Inflammatory macrophage treated with lipopolysaccharide for 4 hours (primary cell): ENCODE measurements around the gene TTC28.

Experiments
- DNase-seq: peaks from one replicate; pipeline ENCODE4 v3.0.0-alpha.2; 2020

Gene TTC28

DNA sequence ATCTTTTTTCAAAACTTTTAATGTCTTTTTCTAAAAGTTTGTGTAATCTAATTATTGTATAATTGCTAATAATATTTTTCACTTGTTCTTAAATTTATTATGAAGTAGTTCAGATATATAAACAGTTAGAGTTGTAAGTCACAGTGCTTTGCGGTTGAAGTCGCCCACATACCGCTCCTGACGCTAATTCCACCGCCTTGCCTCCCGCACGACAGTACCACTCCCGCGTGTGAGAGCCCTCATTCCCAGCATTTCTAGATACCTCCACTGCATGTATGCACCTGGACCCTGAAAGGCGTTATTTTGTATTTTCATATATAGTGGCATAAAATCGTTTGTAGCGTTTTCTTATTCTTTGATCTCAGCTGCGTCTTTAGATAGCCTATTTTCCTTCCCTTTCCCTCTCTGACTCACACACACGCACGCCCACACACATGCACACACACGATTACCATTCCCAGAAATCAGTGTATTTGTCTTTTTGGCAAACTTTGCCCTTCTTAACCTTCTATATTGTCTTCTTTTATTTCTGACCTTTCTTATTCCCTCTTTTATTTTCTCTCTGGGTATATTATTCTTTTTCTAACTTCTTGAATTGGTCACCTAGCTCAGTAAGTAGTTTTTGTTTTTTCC, 704.1 kb downstream of the TTC28 start:
- DNase-seq, result peak; percentile 42

DNA sequence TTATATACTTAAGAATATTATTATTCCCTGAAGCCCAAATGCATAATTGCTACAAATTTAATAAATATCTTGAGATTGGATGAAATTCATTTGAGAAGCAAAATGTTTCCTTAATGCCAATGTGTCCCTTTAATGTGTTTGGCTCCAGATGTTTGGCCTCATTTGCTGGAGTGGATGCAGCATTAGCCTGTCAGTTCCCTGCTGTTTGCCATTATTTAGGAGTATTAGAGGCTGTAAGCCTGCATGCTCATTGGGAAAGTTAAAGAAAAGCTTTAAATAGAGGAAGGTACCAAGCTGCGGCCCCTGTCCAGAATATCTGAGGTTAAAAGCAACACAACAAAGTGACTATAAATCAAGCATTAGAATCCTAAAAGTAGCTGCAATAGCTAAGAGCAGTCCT, 705.8 kb downstream of the TTC28 start:
- no peak for DNase-seq

DNA sequence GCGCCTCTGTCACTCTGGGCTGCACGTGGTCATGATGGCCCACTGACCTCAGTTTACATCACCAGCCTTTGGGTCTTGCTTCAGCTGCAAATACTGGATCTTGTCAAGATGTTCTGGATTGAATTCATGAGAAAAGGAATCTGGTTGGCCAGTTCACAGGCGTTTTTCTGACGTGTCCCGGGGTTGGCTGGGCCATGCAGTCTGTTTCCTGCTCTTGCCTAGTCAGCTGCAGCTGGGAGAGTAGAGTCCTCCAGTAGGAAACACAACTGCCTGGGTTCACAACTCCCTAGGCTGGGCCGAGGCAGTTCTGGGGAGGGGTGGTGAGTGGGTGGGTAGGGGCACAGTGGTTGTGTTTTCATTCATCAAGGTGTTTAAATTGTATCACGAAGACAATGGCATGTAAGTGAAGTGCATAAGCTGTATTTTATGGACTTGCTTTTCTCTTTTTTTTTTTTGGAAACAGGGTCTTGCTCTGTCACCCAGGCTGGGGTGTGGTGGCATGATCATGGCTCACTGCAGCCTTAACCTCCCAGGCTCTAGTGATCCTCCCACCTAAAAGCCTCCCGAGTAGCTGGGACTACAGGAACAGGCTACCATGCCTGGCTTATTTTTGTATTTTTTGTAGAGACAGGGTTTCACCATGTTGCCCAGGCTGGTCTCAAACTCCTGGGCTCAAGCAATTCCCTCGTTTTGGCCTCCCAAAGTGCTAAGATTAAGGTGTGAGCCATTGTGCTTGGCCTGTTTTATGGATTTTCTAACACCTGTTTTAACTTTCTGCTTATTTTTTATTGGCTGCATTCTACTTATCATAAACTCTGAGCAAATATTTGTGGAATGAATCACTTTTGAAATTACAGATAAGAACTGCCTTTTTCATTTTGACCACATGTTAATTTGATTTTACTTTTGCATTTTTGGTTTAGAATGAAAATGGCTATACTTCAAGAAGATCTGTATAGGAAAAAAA, 706.6 kb downstream of the TTC28 start:
- DNase-seq, result no peak

DNA sequence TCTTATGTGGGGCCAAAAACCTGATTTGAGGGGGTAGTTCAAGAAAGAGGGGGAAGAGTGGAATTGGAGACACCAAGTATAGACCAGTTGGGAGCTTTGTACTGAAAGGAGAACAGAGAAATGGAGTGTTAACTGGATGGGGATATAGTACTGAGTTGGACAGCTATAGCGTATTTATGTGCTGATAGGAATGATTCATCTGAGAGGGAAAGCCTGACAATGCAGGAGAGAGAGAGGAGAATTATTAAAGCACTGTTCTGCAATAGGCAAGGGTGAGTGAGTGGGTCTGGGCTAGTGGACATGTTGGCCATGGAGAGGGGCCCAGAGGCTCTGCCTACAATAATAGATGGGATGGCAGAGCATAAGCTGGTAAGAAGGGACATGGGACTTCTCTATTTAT, 707.7 kb downstream of the TTC28 start:
- no peak for DNase-seq

DNA sequence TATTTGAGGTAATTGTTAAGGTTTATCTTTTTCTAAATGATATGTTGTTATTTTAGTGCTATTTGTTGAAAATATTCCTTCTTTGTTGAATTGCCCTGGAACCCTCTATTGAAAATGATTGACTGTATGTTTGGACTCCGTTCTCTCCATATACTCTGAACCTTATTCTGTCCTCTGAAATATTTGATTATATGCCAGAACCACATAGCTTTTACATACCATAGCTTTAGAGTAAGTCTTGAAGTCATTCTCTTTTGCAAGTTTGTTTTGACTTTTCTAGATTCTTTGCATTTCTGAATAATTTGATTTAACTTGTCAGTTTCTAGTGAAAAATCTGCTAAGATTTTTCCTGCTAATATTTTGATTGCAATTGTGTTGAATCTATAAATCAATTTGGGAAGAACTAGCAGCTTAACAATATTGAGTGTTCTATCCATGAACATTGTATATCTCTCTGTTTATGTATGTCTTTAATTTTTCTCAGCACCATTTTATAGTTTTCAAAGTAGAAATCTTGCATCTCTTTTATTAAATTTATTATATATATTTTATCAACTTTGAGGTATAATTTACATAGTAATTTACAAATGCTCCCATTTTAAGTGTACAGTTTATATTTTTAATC, 708.9 kb downstream of the TTC28 start:
- DNase-seq, result no peak

DNA sequence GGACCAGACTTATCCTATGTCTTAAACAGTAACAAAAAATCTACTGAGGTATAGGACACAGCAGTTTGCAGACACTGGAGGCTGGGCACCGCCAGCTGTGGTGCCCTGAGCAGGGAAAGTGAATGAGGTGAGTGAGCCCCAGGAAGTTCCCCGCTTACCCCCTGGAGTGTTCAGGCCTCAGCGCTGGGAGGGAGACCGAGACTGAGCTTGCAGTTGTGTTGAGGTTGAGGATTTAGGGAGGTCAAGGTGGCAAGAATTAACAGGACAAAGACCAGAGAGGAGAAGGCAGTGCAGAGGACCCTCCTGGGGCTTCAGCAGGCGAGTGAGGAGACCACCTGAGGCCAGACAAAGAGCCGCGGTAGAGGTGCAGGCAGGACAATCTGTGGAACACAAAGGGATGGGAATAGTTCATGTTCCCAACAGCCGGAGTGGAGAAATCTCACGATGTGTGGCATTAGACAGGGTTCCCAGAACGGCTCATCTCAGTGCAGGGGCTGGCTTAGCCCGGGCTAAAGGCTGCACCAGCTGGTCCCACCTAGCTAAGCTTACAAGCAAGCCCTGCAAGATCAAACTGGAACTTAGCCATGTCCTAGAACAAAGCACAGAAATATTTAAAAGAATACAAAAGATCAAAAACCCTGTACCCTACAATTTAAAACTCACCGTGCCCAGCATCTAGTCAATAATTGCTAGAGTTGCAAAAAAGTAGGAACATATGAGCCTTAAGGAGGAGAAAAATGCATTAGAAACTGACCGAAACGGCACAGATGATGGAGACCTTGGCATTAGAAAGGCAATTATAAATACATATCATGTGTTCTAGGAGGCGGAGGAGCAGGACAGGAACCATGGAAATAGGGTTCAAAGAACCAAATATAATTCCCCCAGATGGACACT, 713.2 kb downstream of the TTC28 start:
- DNase-seq, result no peak

DNA sequence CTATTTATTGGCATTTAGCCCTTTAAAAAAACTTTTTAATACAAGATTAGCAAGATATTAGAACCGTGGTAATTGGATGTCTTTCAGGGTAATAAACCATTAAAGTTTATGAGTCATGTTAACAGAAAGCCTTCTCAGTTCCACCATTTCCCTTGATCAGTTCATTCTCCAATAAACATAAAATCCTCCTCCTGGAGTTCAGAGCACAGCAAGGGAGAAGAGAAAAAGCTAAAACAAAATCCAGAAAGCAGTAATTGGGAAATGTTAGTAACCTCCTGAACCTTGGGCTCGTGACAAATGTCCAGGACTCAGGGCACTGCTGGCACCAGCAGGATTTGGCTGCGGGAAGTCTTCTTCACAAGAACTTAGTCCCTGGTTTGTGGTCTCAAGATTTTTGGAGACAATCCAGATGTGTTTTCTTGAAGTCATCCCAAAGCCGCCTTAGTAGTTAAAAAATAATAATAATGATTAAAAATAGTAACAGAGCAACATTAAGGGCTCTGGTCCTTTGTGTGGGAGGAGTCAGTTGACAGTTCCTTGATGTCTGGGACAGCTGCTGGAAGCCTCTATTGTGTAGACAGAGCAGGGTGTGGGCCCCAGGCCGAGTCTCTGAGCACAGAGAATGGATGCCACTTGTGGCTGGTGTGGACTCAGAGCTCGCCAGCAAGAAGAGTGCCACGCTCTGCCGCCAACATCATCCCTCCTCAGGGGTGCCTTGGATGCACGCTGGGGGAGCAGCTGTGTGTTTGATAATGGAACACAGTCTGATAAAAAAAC, 717.2 kb downstream of the TTC28 start:
- DNase-seq, result no peak

DNA sequence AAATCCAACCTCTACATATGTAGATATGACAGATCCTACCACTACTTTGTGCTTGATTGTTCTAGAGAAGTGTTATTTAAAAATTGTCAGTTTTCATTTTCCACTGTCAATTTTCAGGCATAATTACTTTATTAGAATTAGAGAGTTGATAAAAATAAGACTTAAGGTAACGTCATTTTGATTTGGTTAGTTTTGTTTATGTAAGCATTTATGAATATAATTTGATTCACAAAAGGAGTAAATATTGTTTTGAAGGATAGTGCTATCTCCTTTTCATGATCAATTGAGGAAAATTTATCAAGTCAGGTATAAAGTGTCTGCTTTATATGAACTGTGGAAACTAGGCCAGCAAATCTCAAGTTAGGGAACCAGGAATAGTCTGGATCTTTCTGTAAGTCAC, 718.0 kb downstream of the TTC28 start:
- DNase-seq, result no peak

DNA sequence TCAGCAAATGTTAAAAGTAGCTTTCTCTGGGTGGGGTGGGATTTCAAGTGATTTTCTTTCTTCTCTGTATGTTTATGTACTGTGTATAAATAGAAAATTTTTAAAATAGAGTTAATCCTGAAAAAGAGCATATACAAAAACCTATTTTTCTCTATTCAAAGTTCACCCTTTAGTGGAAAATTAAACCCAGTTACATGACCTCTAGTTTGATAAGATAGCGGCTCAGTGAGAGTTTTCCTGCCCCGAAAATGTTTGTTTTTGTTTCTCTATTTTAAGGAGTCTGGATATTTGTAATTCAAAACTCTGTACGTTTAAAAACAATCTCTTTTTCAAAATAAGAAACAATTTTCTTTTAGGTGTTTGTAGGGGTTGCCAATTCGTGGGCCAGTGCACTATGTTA, 718.5 kb downstream of the TTC28 start:
- DNase-seq, result no peak

DNA sequence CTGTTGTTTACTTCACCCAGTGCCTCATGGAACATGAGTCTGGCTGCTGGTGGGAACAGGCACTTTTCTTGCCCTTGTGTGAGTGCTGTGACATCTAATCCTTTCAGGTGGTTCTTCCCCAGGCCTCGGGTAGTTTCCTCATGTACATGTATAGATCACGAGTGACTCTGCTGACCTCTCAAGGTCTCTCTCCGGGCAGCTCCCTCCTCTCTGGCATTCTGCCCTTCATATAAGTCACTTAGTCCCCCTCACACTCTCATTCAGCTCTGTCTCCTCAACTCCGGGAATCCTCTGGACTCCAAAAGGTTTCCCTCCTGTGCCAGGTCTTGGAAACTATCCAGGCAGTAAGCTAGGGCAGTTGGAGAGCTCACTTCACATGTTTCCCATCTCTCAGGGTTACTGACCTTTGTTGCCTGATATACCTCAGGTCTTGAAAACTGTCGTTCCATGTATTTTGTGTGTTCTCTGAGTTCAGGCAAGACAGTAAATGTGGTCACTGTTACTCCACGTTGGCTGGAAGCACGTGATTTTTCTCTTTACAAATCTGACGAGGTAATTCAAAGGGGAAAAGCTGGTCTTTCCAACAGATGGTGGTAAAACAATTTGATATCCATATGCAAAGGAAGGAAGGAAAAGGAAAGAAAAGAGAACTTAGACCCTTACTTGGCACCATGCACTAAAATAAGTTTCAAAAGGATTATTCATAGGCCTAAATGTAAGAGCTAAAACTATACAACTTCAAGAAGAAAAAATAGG, 720.1 kb downstream of the TTC28 start:
- DNase-seq, result no peak

DNA sequence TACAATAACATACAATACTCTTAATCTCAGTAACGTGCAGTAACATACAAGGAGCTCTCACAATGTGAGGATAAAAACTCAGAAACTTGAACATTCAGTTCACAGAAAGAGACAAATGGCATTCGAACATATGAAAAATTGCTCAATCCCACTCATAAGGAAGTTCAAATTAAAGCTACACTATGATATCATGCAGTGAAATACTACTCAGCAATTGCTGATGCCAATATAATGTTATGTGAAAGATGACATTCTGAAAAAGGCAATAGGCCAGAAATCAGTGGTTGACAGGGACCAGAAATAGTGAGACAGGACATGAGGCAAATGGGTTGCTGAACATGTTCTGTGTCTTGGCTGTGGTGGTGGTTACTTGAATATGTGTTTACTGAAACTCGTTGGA, 726.9 kb downstream of the TTC28 start:
- peak; percentile 76 for DNase-seq

DNA sequence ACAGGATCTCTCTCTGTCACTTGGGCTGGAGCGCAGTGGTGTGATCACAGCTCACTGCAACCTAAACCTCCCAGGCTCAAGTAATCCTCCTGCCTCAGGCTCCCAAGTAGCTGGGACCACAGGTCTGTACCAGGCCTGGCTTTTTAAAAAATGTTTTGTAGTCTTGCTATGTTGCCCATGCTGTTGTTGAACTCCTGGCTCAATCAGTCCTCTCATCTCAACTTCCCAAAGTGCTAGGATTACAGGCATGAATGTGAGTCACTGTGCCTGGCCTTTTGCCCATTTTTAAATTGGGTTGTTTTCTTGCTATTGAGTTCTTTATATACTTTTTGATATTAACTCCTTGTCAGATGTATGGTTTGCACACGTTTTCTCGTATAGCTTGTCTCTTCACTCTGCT, 727.5 kb downstream of the TTC28 start:
- peak; percentile 56 for DNase-seq

DNA sequence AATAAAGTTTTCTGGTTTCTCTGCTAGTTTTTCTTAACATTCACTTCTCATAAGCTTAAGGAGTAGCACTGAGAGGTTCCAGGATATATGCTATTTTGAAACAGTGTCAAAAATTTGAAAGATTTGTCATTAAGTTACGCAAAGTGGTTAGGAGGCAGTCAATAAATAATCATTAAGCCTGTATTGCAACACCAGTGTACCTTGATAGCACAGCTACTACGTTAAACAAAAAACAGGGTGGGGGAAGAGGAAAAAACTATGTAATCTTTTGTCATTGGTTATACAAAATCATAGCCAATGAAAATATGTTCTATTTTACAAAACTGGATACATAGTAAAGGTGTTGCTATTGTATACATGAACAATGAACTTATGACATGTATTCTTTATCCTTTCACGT, 730.2 kb downstream of the TTC28 start:
- DNase-seq, result no peak

DNA sequence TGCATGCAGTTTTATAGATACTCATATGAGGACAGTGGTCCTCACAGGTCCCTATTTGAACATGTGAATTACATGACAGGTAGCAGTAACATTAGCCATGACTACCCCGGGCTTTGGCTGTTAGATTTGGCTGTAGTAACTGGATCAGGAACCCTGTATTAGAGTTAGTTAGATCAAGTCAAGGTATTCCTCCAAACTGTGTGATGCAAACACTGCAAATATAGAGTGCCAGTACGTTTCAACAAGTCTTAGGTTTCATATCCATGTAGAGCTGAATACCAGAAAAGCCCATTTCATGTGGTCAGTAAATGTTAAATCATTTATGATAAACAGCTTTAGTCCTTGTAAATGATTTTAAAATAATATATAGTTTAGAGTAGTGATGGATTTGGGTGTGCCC, 731.1 kb downstream of the TTC28 start:
- no peak for DNase-seq

DNA sequence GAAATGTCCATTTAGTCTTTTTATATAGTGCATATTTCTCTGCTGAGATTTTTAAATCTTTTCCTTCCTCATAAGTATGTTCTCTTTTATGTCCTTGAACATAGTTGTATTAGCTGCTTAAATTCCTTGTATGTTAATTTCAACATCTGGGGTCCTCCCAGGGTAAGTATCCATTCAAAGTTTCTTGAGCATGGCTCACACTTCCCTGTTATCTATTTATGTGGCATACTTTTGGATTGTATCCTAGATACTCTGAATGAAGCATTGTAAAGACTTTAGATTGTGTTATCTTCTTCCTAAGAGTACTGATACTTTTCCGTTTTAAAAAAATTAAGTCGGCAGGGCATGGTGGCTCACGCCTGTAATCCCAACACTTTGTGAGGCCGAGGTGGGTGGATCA, 732.2 kb downstream of the TTC28 start:
- DNase-seq, result no peak

DNA sequence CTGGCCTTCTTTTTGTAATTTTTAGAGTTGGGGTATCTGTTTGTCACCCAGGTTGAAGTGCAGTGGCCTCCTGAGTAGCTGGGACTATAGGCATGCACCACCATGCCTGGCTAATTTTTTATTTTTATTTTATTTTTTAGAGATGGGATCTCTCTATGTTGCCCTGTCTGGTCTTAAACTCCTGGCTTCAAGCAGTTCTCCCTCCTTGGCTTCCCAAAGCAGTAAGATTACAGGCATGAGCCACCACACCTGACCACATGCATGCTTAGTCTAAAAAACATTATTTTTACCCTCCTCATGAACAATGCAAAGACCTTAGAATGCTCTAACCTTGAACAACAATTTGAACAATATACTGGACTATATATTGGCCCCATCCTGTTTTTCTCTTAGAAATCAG, 738.5 kb downstream of the TTC28 start:
- DNase-seq, result no peak

DNA sequence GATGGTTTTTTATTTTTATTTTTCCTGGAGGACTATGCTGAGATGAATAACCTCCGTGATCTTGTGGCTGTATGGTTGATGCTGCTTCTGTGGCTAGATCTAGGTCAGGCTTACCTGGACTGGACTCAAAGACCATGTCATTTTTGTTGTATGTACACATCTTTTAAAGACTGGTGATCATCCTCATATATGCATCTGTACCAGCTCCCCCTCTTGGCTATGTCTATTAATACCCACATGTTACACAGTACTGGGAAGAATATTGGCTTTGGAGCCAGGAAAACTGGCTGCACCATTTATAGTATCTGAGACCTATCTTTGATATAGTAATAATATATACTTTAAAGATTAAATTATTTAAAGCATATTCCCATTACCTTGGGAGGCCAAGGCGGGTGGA, 742.2 kb downstream of the TTC28 start:
- no peak for DNase-seq

DNA sequence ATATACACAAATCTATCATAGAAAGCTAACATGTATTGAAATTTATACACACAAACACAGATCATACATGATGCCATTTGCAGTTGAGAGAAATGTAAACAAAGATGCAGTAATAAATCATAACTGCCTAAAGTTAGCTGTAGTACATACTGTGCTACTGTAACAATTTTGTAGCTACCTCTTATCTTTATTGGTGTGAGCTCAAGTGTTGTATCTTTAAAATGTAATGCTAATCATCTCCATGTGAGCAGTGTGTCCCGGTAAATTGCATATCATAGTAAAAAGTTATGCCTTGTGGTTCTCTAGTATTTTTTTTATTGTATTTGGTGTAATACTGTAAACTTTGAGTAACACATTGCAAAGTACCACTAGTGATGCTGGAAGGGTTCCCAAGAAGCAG, 743.7 kb downstream of the TTC28 start:
- DNase-seq, result no peak

DNA sequence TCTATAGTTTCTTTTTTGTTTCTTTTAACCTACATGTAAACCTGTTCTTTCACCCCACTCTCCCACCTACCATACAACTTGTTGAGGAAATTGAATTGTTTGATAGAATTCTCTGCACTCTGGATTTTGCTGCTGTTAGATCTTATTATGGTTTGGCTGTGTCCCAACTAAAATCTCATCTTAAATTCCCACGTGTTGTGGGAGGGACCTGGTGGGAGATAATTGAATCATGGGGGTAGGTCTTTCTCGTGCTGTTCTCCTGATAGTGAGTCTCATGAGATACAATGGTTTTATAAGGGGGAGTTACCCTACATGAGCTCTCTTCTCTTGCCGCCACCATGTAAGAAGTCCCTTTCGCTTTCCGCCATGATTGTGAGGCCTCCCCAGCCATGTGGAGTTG, 745.6 kb downstream of the TTC28 start:
- DNase-seq, result no peak

DNA sequence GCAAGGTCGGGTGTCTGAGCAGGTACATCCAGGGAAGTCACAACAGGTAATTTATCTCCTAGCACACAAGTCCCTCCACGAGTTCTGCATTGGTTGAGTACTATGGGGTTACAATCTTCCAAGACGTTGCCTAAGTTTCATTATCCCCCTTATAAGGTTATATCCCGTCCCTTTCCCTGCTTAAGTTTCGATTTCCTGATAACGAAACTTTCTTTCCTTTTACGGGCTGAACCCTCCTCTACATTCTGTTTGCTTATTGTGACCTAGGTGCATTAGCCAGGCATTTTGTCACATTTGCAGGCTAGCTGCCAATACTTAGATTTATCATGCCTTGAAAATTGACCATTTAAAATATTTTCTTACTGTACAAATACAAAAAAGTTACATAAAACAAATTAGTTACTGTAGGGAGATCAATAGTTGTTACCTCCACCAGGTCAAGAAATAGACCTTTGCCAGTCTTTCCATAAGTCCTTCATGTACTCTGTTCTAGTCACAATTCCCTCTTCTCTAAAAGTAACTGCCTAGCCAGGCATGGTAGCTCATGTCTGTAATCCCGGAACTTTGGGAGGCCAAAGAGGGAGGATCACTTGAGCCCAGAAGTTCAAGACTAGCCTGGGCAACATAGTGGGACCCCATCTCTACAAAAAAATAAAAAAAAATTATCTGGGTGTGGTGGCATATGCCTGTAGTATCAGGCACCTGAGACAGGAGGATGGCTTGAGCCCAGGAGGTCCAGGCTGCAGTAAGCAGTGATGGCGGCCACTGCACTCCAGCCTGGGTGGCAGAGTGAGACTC, 746.3 kb downstream of the TTC28 start:
- DNase-seq, result no peak
